ENCODE results near the gene RTN4R. TPM values are rescaled to one million over a fixed set of nuclear protein-coding genes. Genes with fewer than 3 reads are reported as not detected.

The RTN4R gene
- total RNA-seq, 1 donor from 2014 or later = 36.0 TPM

DNA sequence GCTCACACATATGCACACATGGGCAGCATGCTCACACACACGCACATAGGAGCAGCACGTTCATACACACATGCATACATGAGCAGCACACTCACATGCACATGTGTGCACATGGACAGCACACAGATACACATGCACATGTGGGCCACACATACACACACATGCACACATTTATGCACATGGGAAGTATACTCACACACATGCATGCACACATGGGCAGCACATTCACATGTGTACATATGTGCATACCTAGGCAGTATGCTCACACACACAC is 42.5 kb downstream of the RTN4R start:
- peaks cover 14% of the 10 kb centered on the region for H3K4me1 Mint-ChIP-seq (ENCODE audit: low read depth)
- H3K27me3 Mint-ChIP-seq = no peaks in the 10 kb centered on the region
- TF ChIP-seq CTCF (IDR thresholded peaks at IDR 0.05; ENCODE audit: unreplicated experiment) = no peak
- no peak for DNase-seq (ENCODE audit: low spot score, unreplicated experiment)
- no peak overlapping the region for H3K27ac Mint-ChIP-seq
- H3K36me3 Mint-ChIP-seq (ENCODE audit: insufficient read depth) = no peaks in the 10 kb centered on the region
- no peaks in the 10 kb centered on the region for H3K9me3 Mint-ChIP-seq (ENCODE audit: low read depth)
- no peak overlapping the region for H3K4me3 Mint-ChIP-seq (ENCODE audit: low read depth)

DNA sequence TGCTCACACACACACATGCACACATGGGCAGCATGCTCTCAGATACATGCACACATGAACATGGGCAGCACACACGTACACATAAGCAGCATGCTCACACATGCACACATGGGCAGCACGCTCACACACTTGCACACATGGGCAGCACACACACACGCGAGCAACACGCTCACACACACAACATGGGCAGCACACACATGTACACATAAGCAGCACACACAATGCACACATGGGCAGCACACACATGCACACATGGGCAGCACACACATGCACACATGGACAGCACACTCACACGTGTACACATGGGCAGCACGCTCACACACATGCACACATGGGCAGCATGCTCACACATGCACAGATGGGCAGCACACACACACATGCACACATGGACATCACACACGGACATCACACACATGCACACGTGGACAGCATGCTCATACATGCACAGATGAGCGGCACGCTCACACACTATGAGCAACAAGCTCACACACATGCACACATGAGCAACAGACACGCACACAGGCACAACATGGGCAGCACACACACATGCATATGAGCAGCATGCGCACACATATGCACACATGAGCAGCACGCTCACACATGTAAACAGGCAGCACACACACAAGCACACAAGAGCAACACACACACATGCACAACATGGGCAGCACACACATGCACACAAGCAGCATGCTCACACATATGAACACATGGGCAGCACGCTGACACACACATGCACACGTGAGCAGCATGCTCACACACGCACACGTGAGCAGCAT is 43.0 kb downstream of the RTN4R start:
- Mint-ChIP-seq H3K27ac (peak overlapping the region; percentile 63), H3K4me3 (ENCODE audit: low read depth) (no peak overlapping the region), H3K27me3 (no peaks in the 10 kb centered on the region), H3K4me1 (ENCODE audit: low read depth) (peaks cover 14% of the 10 kb centered on the region), H3K9me3 (ENCODE audit: low read depth) (no peaks in the 10 kb centered on the region), H3K36me3 (ENCODE audit: insufficient read depth) (no peaks in the 10 kb centered on the region)
- DNase-seq (ENCODE audit: low spot score, unreplicated experiment) = no peak
- TF ChIP-seq CTCF (IDR thresholded peaks at IDR 0.05; ENCODE audit: unreplicated experiment) = no peak

DNA sequence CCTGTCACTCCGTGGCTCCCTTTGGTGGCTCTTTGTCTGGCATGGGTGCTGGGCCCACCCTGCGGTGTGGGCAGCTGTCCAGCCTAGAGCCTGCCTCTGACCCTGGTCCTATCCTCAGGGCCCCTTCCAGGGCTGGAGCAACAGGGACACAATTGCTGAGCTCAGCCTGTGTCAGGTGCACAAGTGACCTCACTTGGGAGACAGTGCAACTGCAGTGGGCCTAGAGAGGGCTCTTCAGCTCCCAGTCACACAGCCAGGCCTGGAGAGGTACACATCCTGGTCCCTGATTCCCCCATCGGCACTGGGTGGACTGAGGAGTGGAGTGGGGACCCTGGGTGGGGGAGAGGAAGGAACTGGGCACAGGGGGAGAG is 43.9 kb downstream of the RTN4R start:
- no peaks in the 10 kb centered on the region for H3K9me3 Mint-ChIP-seq (ENCODE audit: low read depth)
- H3K27ac Mint-ChIP-seq = no peak overlapping the region
- peaks cover 9% of the 10 kb centered on the region for H3K4me1 Mint-ChIP-seq (ENCODE audit: low read depth)
- DNase-seq (ENCODE audit: low spot score, unreplicated experiment) = no peak
- TF ChIP-seq CTCF (IDR thresholded peaks at IDR 0.05; ENCODE audit: unreplicated experiment) = no peak
- H3K4me3 Mint-ChIP-seq (ENCODE audit: low read depth) = no peak overlapping the region
- H3K27me3 Mint-ChIP-seq = no peaks in the 10 kb centered on the region
- no peaks in the 10 kb centered on the region for H3K36me3 Mint-ChIP-seq (ENCODE audit: insufficient read depth)

GRCh38 chr22:20223421-20224255 is 44.5 kb downstream of the RTN4R start:
- Mint-ChIP-seq H3K4me3 (ENCODE audit: low read depth) (no peak overlapping the region), H3K4me1 (ENCODE audit: low read depth) (peaks cover 9% of the 10 kb centered on the region), H3K9me3 (ENCODE audit: low read depth) (no peaks in the 10 kb centered on the region), H3K27ac (no peak overlapping the region), H3K36me3 (ENCODE audit: insufficient read depth) (no peaks in the 10 kb centered on the region), H3K27me3 (no peaks in the 10 kb centered on the region)
- no peak for TF ChIP-seq CTCF (IDR thresholded peaks at IDR 0.05; ENCODE audit: unreplicated experiment)
- DNase-seq (ENCODE audit: low spot score, unreplicated experiment) = no peak

DNA sequence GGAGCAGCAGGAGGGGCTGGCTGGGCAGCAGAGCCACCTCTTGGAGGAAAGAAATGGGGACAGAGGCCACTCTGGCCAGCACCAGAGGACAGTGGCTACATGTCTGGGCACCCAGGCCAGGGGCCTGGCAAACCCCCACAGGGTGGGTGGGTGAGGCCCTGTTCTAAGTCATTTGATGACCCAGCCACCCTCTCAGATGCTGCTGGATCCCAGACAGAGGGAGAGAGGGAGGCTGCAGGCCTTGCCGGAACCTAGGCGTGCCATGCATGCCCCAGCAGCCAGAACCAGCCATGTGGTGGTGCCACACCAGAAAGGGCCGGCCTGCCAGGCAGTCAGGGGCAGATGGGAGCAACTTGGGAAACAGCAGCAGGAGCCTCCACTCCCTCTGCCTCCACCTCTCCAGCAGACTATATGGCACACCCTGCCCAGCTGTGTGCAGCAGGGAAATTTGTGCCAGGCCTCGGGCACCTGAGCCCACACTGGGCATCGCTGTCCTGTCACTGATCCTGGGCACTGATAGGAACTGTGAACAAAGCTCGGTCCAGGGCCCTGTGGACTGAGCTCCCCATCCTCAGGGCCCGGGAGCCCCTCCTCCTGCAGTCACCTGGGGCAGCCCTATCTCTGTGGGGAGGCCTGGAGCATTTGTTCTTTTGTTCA is 45.2 kb downstream of the RTN4R start:
- Mint-ChIP-seq H3K36me3 (ENCODE audit: insufficient read depth) (no peaks in the 10 kb centered on the region), H3K27me3 (no peaks in the 10 kb centered on the region), H3K4me1 (ENCODE audit: low read depth) (peaks cover 11% of the 10 kb centered on the region), H3K4me3 (ENCODE audit: low read depth) (no peak overlapping the region), H3K9me3 (ENCODE audit: low read depth) (no peaks in the 10 kb centered on the region), H3K27ac (no peak overlapping the region)
- no peak for TF ChIP-seq CTCF (IDR thresholded peaks at IDR 0.05; ENCODE audit: unreplicated experiment)
- DNase-seq (ENCODE audit: low spot score, unreplicated experiment) = no peak

Measured in progenitor cell of endocrine pancreas (in vitro differentiated cells).